CD8-positive, alpha-beta memory T cell (primary cell): Measurements from ENCODE around the gene SLIT3. TPM values are rescaled to one million over a fixed set of nuclear protein-coding genes. Genes with fewer than 3 reads are reported as not detected.

Experiments
- CTCF ChIA-PET: fragments of 350-600 bp; sonication (Branson Sonifier 250); formaldehyde crosslinking; loops from one replicate; lab custom pipeline; 2021; ENCODE audit warnings: antibody characterized with exemption; lab: Charles Lee
- POLR2A ChIA-PET: fragments of 350-600 bp; sonication (Branson Sonifier 250); formaldehyde crosslinking; loops from one replicate; lab custom pipeline; 2021; ENCODE audit warnings: antibody characterized with exemption; lab: Charles Lee
- DNase-seq, 5 donors: peaks; one replicate each; pipeline versions ENCODE4 v3.0.0 to v3.0.0-alpha.2; 2020 to 2022; ENCODE audit warnings: mixed read lengths in 1 of 5
- H3K27ac ChIP-seq: one replicate; pipeline ENCODE4 v1.7.0; 2013; ENCODE audit warnings: low read depth, mild to moderate bottlenecking, low read length, moderate library complexity
- H3K27me3 ChIP-seq: 2 replicates; pipeline ENCODE4 v1.7.0; 2013; ENCODE audit warnings: low read length, mild to moderate bottlenecking; ENCODE audit not compliant: insufficient read depth, poor library complexity, severe bottlenecking
- H3K36me3 ChIP-seq: 2 replicates; pipeline ENCODE4 v1.7.0; 2013; ENCODE audit warnings: mild to moderate bottlenecking, low read length, moderate library complexity; ENCODE audit not compliant: insufficient read depth
- H3K4me1 ChIP-seq: 2 replicates; pipeline ENCODE4 v1.7.0; 2013; ENCODE audit warnings: mild to moderate bottlenecking, low read length, moderate library complexity; ENCODE audit not compliant: insufficient read depth
- H3K4me3 ChIP-seq: 2 replicates; pipeline ENCODE4 v1.7.0; 2013; ENCODE audit warnings: mild to moderate bottlenecking, low read length
- H3K9me3 ChIP-seq: 2 replicates; pipeline ENCODE4 v1.7.0; 2013; ENCODE audit warnings: mild to moderate bottlenecking, low read length
- H3K27ac Mint-ChIP-seq, 8 donors: one replicate each; pipeline ENCODE4 v1.8.0; 2020 to 2021; ENCODE audit warnings: mixed read lengths in 8 of 8, mild to moderate bottlenecking in 6 of 8, inconsistent platforms in 3 of 8, moderate library complexity in 3 of 8
- H3K27me3 Mint-ChIP-seq, 2 donors: one replicate each; pipeline ENCODE4 v1.8.0; 2020 to 2021; ENCODE audit warnings: mixed read lengths in 2 of 2, mild to moderate bottlenecking in 1 of 2, moderate library complexity in 1 of 2
- H3K36me3 Mint-ChIP-seq, 3 donors: one replicate each; pipeline ENCODE4 v1.8.0; 2020 to 2021; ENCODE audit warnings: mixed read lengths in 3 of 3, inconsistent platforms in 1 of 3, mild to moderate bottlenecking in 1 of 3
- H3K4me1 Mint-ChIP-seq, 3 donors: one replicate each; pipeline ENCODE4 v1.8.0; 2020 to 2021; ENCODE audit warnings: mixed read lengths in 3 of 3, inconsistent platforms in 1 of 3, mild to moderate bottlenecking in 1 of 3
- H3K4me3 Mint-ChIP-seq, 7 donors: one replicate each; pipeline ENCODE4 v1.8.0; 2020 to 2021; ENCODE audit warnings: mixed read lengths in 7 of 7, mild to moderate bottlenecking in 6 of 7, moderate library complexity in 4 of 7, inconsistent platforms in 2 of 7
- H3K9me3 Mint-ChIP-seq, 5 donors: one replicate each; pipeline ENCODE4 v1.8.0; 2020 to 2022; ENCODE audit warnings: mixed read lengths in 5 of 5, mild to moderate bottlenecking in 3 of 5, moderate library complexity in 2 of 5, inconsistent platforms in 1 of 5
- polyA plus RNA-seq: library from polyadenylated mRNA; unstranded; fragments of 300-500 nt; fragmentation: Illumina TruSeq; gene quantifications from one replicate; pipeline ENCODE4 v1.2.3, GENCODE V29; 2021
- total RNA-seq, 2 experiments: library from RNA; stranded (reverse); gene quantifications; one replicate each; pipeline ENCODE4 v1.2.3, GENCODE V29; 2021

The SLIT3 gene
- total and polyA plus RNA-seq, 3 experiments from 2014 or later: 0.49 to 0.72 TPM; not detected in 1

GRCh38 chr5:168881427-168882149 lies 419.4 kb downstream of the SLIT3 start:
- POLR2A ChIA-PET: no interaction called here
- Mint-ChIP-seq H3K27me3 (peaks cover 3 to 8% of the 10 kb centered on the region in 2 donors), H3K4me3 (no peak overlapping the region), H3K27ac (no peak overlapping the region), H3K4me1 (no peaks in the 10 kb centered on the region), H3K36me3 (peaks cover 0 to 2% (median 0%) of the 10 kb centered on the region in 3 donors), H3K9me3 (no peaks in the 10 kb centered on the region)
- Histone ChIP-seq H3K27ac (no peak overlapping the region), H3K4me3 (no peak overlapping the region), H3K4me1 (no peaks in the 10 kb centered on the region), H3K36me3 (no peaks in the 10 kb centered on the region), H3K27me3 (no peaks in the 10 kb centered on the region), H3K9me3 (no peaks in the 10 kb centered on the region)
- DNase-seq: no peak
- CTCF ChIA-PET: no interaction called here

- no peak overlapping the region for H3K27ac Mint-ChIP-seq
- Histone ChIP-seq H3K27me3 (no peaks in the 10 kb centered on the region), H3K4me1 (no peaks in the 10 kb centered on the region), H3K4me3 (no peak overlapping the region), H3K9me3 (no peaks in the 10 kb centered on the region), H3K27ac (no peak overlapping the region), H3K36me3 (no peaks in the 10 kb centered on the region)
- POLR2A ChIA-PET: no interaction called here
- H3K27me3 Mint-ChIP-seq: peaks cover 5 to 15% of the 10 kb centered on the region in 2 donors
- DNase-seq: no peak
- CTCF ChIA-PET: no interaction called here
- no peaks in the 10 kb centered on the region for H3K4me1 Mint-ChIP-seq
- H3K9me3 Mint-ChIP-seq: no peaks in the 10 kb centered on the region
- H3K4me3 Mint-ChIP-seq: no peak overlapping the region
- H3K36me3 Mint-ChIP-seq: peaks cover 0 to 2% (median 0%) of the 10 kb centered on the region in 3 donors
These were observed 421.0 kb downstream of the SLIT3 start for GRCh38 chr5:168879929-168880328.

- no peak for DNase-seq
- no peaks in the 10 kb centered on the region for H3K9me3 Mint-ChIP-seq
- no peaks in the 10 kb centered on the region for H3K27me3 ChIP-seq
- no peaks in the 10 kb centered on the region for H3K36me3 ChIP-seq
- ChIA-PET POLR2A (no interaction called here), CTCF (no interaction called here)
- no peak overlapping the region for H3K4me3 Mint-ChIP-seq
- H3K36me3 Mint-ChIP-seq: peaks cover 0 to 2% (median 0%) of the 10 kb centered on the region in 3 donors
- H3K27me3 Mint-ChIP-seq: peaks cover 5 to 15% of the 10 kb centered on the region in 2 donors
- no peaks in the 10 kb centered on the region for H3K9me3 ChIP-seq
- no peaks in the 10 kb centered on the region for H3K4me1 ChIP-seq
- no peaks in the 10 kb centered on the region for H3K4me1 Mint-ChIP-seq
- H3K4me3 ChIP-seq: no peak overlapping the region
- H3K27ac Mint-ChIP-seq: no peak overlapping the region
- H3K27ac ChIP-seq: no peak overlapping the region
These were observed 421.6 kb downstream of the SLIT3 start for GRCh38 chr5:168879331-168879730.

GRCh38 chr5:168878135-168878745 lies 422.7 kb downstream of the SLIT3 start:
- Mint-ChIP-seq H3K9me3 (no peaks in the 10 kb centered on the region), H3K27ac (peak overlapping the region in 1 of 8 donors; percentile 39), H3K4me3 (no peak overlapping the region), H3K36me3 (peaks cover 0 to 2% (median 0%) of the 10 kb centered on the region in 3 donors), H3K27me3 (peaks cover 5 to 19% of the 10 kb centered on the region in 2 donors), H3K4me1 (no peaks in the 10 kb centered on the region)
- Histone ChIP-seq H3K4me1 (no peaks in the 10 kb centered on the region), H3K27me3 (no peaks in the 10 kb centered on the region), H3K9me3 (no peaks in the 10 kb centered on the region), H3K27ac (no peak overlapping the region), H3K36me3 (no peaks in the 10 kb centered on the region), H3K4me3 (no peak overlapping the region)
- POLR2A ChIA-PET: no interaction called here
- DNase-seq: no peak
- CTCF ChIA-PET: no interaction called here

- no peak overlapping the region for H3K27ac ChIP-seq
- peaks cover 0 to 2% (median 0%) of the 10 kb centered on the region in 3 donors for H3K36me3 Mint-ChIP-seq
- no peak overlapping the region for H3K4me3 Mint-ChIP-seq
- H3K9me3 Mint-ChIP-seq: no peaks in the 10 kb centered on the region
- no peak overlapping the region for H3K4me3 ChIP-seq
- no peaks in the 10 kb centered on the region for H3K27me3 ChIP-seq
- H3K4me1 ChIP-seq: no peaks in the 10 kb centered on the region
- H3K27me3 Mint-ChIP-seq: peaks cover 4 to 23% of the 10 kb centered on the region in 2 donors
- POLR2A ChIA-PET: no interaction called here
- DNase-seq: no peak
- no peaks in the 10 kb centered on the region for H3K9me3 ChIP-seq
- H3K36me3 ChIP-seq: no peaks in the 10 kb centered on the region
- H3K4me1 Mint-ChIP-seq: no peaks in the 10 kb centered on the region
- no peak overlapping the region for H3K27ac Mint-ChIP-seq
- CTCF ChIA-PET: no interaction called here
These were observed 423.6 kb downstream of the SLIT3 start for GRCh38 chr5:168877132-168877892.

GRCh38 chr5:168876419-168876818 lies 424.5 kb downstream of the SLIT3 start:
- Histone ChIP-seq H3K27ac (no peak overlapping the region), H3K4me1 (no peaks in the 10 kb centered on the region), H3K36me3 (no peaks in the 10 kb centered on the region), H3K27me3 (no peaks in the 10 kb centered on the region), H3K9me3 (no peaks in the 10 kb centered on the region), H3K4me3 (no peak overlapping the region)
- ChIA-PET CTCF (no interaction called here), POLR2A (no interaction called here)
- no peak for DNase-seq
- peaks cover 0 to 2% (median 0%) of the 10 kb centered on the region in 3 donors for H3K36me3 Mint-ChIP-seq
- H3K4me1 Mint-ChIP-seq: no peaks in the 10 kb centered on the region
- no peak overlapping the region for H3K27ac Mint-ChIP-seq
- peaks cover 4 to 27% of the 10 kb centered on the region in 2 donors for H3K27me3 Mint-ChIP-seq
- H3K4me3 Mint-ChIP-seq: no peak overlapping the region
- no peaks in the 10 kb centered on the region for H3K9me3 Mint-ChIP-seq

GRCh38 chr5:168875832-168876231 lies 425.1 kb downstream of the SLIT3 start:
- Histone ChIP-seq H3K4me1 (no peaks in the 10 kb centered on the region), H3K27ac (no peak overlapping the region), H3K36me3 (no peaks in the 10 kb centered on the region), H3K4me3 (no peak overlapping the region), H3K27me3 (no peaks in the 10 kb centered on the region), H3K9me3 (no peaks in the 10 kb centered on the region)
- H3K4me3 Mint-ChIP-seq: no peak overlapping the region
- ChIA-PET POLR2A (no interaction called here), CTCF (no interaction called here)
- peaks cover 4 to 30% of the 10 kb centered on the region in 2 donors for H3K27me3 Mint-ChIP-seq
- H3K4me1 Mint-ChIP-seq: no peaks in the 10 kb centered on the region
- peaks cover 0 to 2% (median 0%) of the 10 kb centered on the region in 3 donors for H3K36me3 Mint-ChIP-seq
- peaks cover 0 to 3% (median 0%) of the 10 kb centered on the region in 5 donors for H3K9me3 Mint-ChIP-seq
- DNase-seq: no peak
- H3K27ac Mint-ChIP-seq: no peak overlapping the region
